T follicular helper cell (primary cell): ENCODE data around the gene CSF3R.

Experiments
- DNase-seq: peaks from one replicate; pipeline ENCODE4 v3.0.0-alpha.2; 2020; ENCODE audit warnings: low read depth
- total RNA-seq, 2 experiments: gene quantifications; one replicate each; lab custom pipeline; 2026; lab: John Stamatoyannopoulos, UW

The CSF3R gene
- total RNA-seq: 0 to 0.04 reads per million in 2 experiments

DNA sequence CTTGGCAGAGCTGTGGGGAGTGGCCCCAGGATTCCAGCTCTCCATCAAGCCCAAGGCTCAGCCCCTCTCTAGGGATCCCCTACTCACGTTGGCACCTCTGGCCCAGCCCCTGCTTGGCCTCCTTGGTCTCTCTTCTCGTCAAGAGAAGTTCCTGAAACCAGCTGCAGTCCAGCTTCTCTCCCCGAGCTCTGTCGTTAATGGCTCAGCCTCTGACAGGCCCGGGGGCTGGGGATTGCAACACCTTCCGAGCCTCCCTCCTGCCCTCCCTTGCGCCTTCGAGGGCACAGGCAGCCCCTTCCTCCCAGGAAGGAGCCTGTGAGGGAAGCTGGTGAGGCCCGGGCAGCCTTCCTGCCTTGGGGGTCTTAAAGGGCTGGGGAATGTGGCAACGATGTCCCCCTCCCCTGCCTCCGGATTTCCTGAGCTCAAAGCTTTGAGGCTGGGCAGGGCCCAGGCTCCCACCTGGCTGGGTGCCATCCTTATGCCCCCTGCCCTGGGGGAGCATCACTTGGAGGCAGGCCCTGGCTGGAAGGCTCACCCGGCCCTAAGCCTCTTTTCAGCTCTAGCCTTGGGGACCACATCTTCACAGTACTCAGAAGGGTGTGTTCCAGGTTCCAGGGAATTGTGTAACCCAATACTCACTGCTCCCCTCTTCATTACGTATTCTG, at the start of gene CSF3R:
TSS of gene CSF3R (minus strand) at position 190 of the 665 bp plus-strand sequence. CDS start 3,417 bp downstream, outside the sequence.
- no peak for DNase-seq

DNA sequence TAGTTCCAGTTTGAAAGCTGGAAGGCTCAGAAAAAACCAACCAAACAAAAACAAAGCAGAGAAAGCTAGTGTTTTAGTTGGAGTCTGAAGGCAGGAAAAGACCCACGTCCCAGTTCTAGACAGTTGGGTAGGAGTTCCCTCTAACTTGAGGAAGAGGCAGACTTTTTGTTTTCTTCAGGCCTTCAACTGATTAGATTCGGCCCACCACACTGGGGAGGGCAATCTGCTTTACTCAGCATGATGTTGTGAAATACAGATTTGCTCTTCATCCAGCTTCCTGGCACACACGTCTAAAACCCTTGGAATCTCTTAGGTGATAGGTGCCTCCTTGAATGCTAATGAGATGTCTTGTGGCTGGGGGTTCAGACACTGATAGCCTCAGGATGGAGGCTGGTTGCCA, 49.1 kb upstream of the CSF3R start:
- DNase-seq: no peak

GRCh38 chr1:36530791-36531190, 48.1 kb upstream of the CSF3R start:
- no peak for DNase-seq

DNA sequence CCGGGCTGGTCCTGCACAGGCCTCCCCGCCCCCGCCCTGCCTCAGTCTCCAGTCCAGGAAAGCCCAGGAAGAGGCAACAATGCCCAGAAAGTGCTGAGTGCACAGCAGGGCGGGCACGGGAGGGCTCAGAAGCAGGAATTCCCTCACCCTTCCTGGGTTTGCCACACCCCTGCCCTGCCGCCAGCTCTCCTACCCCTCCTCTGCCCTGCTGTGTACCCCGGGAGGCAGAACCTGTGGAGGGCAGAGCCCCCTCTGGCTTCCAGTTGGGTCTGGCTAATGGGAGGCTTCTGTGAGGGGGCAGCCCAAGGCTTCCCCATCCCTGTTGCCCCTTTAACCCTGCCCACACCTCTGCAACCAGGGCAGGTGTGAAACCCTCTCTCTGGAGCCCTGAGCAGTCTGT, 47.5 kb upstream of the CSF3R start:
- DNase-seq: no peak

- DNase-seq: no peak
Measured at GRCh38 chr1:36529769-36530260, 47.1 kb upstream of the CSF3R start.

GRCh38 chr1:36528361-36529349, 45.9 kb upstream of the CSF3R start:
- no peak for DNase-seq

DNA sequence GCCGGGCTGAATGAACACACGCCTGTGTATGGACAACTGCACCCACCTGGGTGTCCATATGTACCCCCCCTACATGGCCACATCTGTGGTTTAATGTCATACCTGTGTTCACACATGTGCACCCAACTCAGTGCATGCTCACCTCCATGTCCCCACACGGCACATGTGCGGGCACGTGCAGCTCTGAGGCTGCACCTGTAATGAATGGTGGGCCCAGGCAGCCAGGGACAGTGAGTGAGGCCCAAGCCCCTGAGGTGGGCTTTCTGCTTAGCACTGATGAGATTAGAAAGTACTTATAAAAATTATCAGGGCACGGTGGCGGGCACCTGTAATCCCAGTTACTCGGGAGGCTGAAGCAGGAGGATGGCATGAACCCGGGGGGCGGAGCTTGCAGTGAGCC, 42.5 kb upstream of the CSF3R start:
- no peak for DNase-seq

DNA sequence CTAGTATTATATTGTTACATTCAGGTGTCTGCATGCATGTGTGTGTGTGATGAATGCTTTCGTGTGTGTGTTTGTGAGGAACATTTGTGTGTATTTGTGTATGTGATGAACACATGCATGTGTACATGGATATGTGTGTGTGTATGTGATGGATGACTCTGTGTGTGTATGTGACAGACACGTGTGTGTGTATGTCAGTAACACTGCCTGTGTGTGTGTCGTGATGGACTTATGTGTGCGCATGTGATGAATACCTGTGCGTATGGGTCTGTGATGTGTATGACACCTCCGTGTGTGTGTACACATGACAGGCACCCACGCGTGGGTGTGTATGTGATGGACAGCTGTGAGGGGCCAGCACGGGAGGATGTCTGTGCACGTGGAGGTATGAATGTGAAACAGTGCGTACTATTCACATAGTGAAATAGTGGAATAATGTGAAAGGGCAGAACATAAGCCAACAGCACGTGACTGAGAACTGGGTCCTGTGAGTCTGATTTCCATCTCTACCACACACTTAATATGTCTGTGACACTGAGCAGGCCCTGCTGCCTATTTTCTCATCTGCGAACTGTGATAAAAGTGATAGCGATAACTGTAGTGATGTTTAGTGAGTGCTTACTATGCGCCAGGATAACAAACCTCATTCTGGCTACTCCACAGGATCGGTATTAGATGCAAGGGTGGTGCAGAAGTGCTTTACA, 41.8 kb upstream of the CSF3R start:
- DNase-seq: no peak

- DNase-seq: no peak
Measured at GRCh38 chr1:36523850-36524249, 41.1 kb upstream of the CSF3R start.

DNA sequence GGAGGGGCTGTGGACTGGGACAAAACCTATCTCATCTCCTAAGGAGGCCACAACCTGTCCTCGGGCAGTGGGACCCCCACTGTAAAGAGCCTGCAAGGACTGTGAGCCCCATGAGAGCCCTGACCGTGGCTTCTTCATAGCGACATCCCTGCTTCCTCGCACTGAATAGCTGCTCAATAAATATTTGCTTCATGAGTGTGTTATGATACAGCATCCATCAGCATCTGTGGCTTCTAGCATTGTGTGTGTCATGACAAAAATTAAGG, 40.5 kb upstream of the CSF3R start:
- no peak for DNase-seq

DNA sequence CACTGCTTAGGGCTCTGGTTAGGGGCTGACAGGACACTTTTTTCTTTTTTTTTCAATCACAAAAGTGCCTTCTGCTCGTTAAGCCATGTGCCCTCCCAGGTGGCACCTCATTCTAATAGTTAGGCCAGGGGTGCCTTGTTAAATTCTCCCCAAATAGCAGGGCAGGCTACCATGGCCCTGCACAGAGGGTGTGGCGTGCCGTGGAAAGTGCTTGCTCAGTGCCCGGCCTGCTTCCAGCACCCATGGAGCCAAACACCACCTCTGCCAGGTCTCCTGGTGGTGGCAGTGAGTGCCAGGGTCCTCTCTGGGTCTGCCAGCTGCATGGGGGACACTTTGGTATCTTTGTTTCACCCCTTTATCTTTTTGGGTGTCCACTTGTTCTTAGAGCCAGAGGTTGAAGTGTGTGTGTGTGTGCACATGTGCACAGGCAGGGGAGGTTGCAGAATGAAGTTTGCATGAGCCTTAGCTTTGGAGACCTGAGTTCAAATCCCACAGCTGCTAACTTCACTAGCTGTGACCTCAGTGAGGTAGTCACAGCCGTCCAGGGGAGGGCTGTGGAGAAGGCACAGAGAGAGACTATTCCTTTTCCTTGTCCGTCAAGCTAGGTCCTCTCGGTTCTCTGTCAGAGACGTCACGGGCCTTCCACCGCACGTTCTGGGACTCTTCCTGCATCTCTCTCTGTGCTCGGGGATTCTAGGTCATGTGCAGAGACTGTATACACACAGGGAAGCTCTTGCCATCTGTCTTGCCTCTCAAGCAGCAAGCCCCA, 39.9 kb upstream of the CSF3R start:
- DNase-seq: no peak

DNA sequence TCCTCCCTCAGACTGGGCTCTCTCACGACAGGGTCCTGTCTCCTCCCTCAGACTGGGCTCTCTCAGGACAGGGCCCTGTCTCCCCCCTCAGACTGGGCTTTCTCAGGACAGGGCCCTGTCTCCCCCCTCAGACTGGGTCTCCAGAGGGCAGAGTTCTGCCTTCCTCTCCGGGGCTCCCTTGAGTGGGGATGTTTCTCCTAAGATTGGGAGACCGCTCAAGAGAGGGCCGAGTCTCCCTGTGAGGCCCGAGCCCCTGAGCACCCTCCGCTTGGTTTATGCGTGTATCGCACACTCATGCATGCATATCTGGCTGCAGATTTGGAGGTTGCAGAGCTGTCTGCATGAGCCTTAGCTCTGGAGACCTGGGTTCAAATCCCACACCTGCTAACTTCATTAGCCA, 39.3 kb upstream of the CSF3R start:
- DNase-seq: no peak

GRCh38 chr1:36520771-36521420, 38.2 kb upstream of the CSF3R start:
- DNase-seq: no peak

DNA sequence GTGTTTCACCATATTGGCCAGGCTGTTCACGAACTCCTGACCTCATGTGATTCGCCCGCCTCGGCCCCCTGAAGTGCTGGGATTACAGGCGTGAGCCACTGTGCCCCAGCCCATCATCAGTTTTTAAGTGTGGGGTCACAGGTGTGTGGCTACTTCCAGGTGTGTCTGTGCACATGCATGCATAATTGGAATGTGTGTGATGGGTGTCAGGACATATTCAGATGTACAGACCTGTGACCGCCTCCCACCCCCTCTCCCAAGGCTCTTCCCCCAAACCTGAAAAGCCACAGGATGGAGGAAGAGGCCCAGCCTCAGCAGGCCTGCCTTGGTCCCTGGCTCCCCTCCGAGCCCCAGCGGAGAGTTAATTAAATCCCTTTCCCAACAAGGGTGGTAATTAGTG, 37.3 kb upstream of the CSF3R start:
- DNase-seq: no peak

DNA sequence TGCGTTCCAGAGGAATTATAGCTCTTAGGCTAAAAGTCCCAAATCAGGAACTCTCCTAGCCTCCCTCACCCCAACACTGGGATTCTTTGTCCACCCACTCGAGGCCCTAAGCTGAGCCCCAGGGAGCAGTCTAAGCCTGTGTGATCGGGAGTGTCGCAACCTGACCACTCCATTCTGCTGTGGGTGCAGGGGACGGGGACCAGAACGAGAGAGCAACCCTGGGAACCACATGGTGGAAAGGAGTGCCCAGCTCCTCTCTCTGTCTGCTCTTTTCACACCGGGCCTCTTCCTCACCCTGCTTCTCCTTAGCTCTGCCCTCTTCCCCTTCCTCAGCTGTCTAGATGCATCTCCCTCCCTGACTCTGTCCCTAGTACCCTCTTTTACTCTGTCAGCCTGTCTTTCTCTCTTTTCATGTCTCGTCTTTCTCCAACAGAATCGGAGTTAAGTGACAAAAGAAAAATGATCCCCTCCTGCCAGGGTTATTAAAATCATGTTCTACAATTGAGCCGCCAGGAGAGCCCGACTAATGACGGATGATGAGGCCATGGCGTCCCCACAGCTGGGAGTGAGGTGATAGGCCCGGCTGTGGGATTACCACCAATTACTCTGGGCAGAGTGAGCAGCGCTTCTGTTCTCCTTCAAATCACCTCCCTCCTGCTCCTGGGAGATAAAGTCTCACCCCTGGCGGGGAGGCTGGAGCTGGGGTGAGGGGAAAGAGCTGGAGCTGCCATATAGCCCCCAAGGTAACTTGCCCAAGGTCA, 34.5 kb upstream of the CSF3R start:
- no peak for DNase-seq

DNA sequence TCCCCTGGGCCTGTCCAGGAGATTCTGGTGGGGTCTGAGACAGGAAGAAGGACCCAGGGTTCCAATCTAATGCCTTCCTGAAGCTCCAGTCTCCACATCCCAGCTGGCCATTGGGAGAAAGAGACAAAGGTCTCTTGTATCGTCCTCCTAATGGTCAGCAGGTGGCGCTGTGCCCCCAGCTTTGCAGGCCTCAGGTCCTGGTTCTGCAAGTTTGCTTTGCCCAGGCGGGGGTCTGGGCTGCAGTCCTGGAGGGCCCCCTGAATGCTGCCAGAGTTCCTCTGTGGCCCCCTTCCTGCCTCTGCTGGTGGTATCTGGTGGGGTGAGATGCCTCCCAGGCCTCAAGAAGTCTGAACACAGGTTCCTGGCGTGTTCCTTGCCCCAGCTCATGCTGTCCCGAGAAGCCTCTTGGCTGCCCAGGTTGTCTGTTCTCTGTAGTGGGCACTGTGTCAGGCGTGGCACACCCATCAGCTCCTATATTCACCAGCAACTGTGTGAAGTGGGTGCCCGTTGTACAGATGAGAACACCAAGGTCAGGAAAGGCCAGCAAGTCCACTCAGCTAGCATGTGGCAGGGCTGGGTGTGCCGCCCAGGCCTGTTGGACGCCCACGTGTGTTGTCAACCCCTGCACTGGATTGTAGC, 33.8 kb upstream of the CSF3R start:
- DNase-seq: peak; percentile 9

GRCh38 chr1:36515315-36516138, 32.8 kb upstream of the CSF3R start:
- no peak for DNase-seq

- no peak for DNase-seq
Measured at GRCh38 chr1:36514501-36514900, 31.8 kb upstream of the CSF3R start.
